K562 (cell line): ENCODE results near the gene RCN2. TPM values are rescaled to one million over a fixed set of nuclear protein-coding genes. Genes with fewer than 3 reads are reported as not detected.

ENCODE experiments used
- ATAC-seq: fragments of 200-7000 bp; cut with Tn5 transposase; 3 replicates; pipeline ENCODE4 v1.9.1; 2020; ENCODE audit warnings: moderate library complexity
- BruUV-seq: library from RNA; stranded (reverse); fragments of 400-500 nt; replicated peaks from 2 replicates; lab custom pipeline; 2021; lab: Mats Ljungman, UMichigan
- CTCF ChIA-PET: fragments of 300-600 bp; formaldehyde crosslinking; extraction: SDS; loops from one replicate; lab custom pipeline; 2021; ENCODE audit warnings: low intra/inter-chr PET ratio; lab: Yijun Ruan, JAX
- POLR2A ChIA-PET: fragments of 300-600, 350-650 bp; sonication (Branson Sonifier 250); formaldehyde crosslinking; extraction: SDS; loops from one replicate; lab custom pipeline; 2021; ENCODE audit warnings: antibody characterized with exemption, inconsistent platforms; lab: Yijun Ruan, JAX
- DNase-seq, 4 experiments: peaks; one replicate each; pipeline versions ENCODE4 v3.0.0 to v3.0.0-alpha.2; 2011 to 2018; ENCODE audit warnings: low spot score in 3 of 4, mixed read lengths in 3 of 4; ENCODE audit errors: extremely low read depth in 1 of 4
- FAIRE-seq: peaks from 2 replicates; lab custom pipeline; 2011; peaks lifted over from hg19 to GRCh38; lab: Jason Lieb, UNC
- H2AFZ ChIP-seq: 2 replicates; pipeline ENCODE4 v1.6.0; 2011; ENCODE audit warnings: low read depth, low read length, control low read depth, inconsistent platforms
- H3K27ac ChIP-seq: fragments of 200-600 bp; 3 replicates; pipeline ENCODE4 v1.8.0; 2011; ENCODE audit warnings: low read depth, mild to moderate bottlenecking, control low read depth, inconsistent platforms, low read length, moderate library complexity, mixed read lengths; ENCODE audit errors: extremely low read depth
- H3K27me3 ChIP-seq, 2 experiments: fragments of 300-600 bp in 1 of 2; 2 replicates in 1 of 2; 3 replicates in 1 of 2; pipeline versions ENCODE4 v1.6.0 to v1.8.0; 2011; ENCODE audit warnings: inconsistent platforms in 2 of 2, low read length in 2 of 2, mild to moderate bottlenecking in 1 of 2, mixed read lengths in 1 of 2, moderate library complexity in 1 of 2; ENCODE audit not compliant: control insufficient read depth in 2 of 2, insufficient read depth in 2 of 2
- H3K36me3 ChIP-seq: fragments of 300-600 bp; 3 replicates; pipeline ENCODE4 v1.8.0; 2011; ENCODE audit warnings: mild to moderate bottlenecking, low read length, inconsistent platforms; ENCODE audit not compliant: control insufficient read depth, insufficient read depth
- H3K4me1 ChIP-seq, 2 experiments: fragments of 200-600 bp in 1 of 2; replicated peaks in 1 of 2; 2 replicates in 1 of 2; 3 replicates in 1 of 2; pipeline versions ENCODE4 v1.5.1 to v1.8.0; 2011; ENCODE audit warnings: inconsistent platforms in 2 of 2, low read length in 2 of 2, mild to moderate bottlenecking in 1 of 2, mixed read lengths in 1 of 2, moderate library complexity in 1 of 2; ENCODE audit not compliant: control insufficient read depth in 2 of 2, insufficient read depth in 2 of 2
- H3K4me2 ChIP-seq: 2 replicates; pipeline ENCODE4 v1.6.1; 2011; ENCODE audit warnings: low read length, control low read depth, inconsistent platforms, mixed read lengths; ENCODE audit not compliant: insufficient read depth
- H3K4me3 ChIP-seq: fragments of 200-600 bp; sonication (generic), shearing (Covaris generic); 2 replicates; pipeline ENCODE4 v1.5.1; 2016; ENCODE audit warnings: control low read depth, inconsistent platforms
- H3K79me2 ChIP-seq: fragments of 200-600 bp; 3 replicates; pipeline ENCODE4 v1.8.0; 2011; ENCODE audit warnings: low read length, inconsistent platforms; ENCODE audit not compliant: control insufficient read depth, insufficient read depth
- H3K9ac ChIP-seq, 2 experiments: 2 replicates each; pipeline versions ENCODE4 v1.6.0 to v1.6.1; 2011; ENCODE audit warnings: low read depth in 2 of 2, low read length in 2 of 2, control low read depth in 1 of 2, inconsistent platforms in 1 of 2, mild to moderate bottlenecking in 1 of 2, mixed read lengths in 1 of 2; ENCODE audit not compliant: insufficient read depth in 1 of 2
- H3K9me1 ChIP-seq: one replicate; pipeline ENCODE4 v1.6.0; 2011; ENCODE audit warnings: inconsistent platforms, mild to moderate bottlenecking, low read length, moderate library complexity; ENCODE audit not compliant: control insufficient read depth, insufficient read depth
- H3K9me3 ChIP-seq: replicated peaks from 2 replicates; pipeline ENCODE4 v1.5.1; 2011; ENCODE audit warnings: low read depth, low read length, inconsistent platforms; ENCODE audit not compliant: control insufficient read depth, insufficient read depth
- H4K20me1 ChIP-seq: replicated peaks from 2 replicates; pipeline ENCODE4 v1.6.1; 2011; ENCODE audit warnings: low read length, inconsistent platforms, mixed read lengths; ENCODE audit not compliant: control insufficient read depth, insufficient read depth
- BCOR ChIP-seq: fragments of 450-650 bp; IDR thresholded peaks from 2 replicates; pipeline ENCODE4 v1.6.1; 2016
- MCM5 ChIP-seq: fragments of 450-650 bp; IDR thresholded peaks from 2 replicates; pipeline ENCODE4 v1.6.1; 2016; ENCODE audit warnings: low read depth
- MYBL2 ChIP-seq, 2 experiments: fragments of 450-650 bp in 1 of 2; sonication (generic) in 1 of 2; formaldehyde crosslinking in 1 of 2; IDR thresholded peaks; 2 replicates each; pipeline versions ENCODE4 v1.6.1 to v1.8.1; 2017 to 2022; ENCODE audit warnings: borderline replicate concordance in 1 of 2, inconsistent platforms in 1 of 2, low read depth in 1 of 2, mild to moderate bottlenecking in 1 of 2, missing genetic modification reagents in 1 of 2, moderate library complexity in 1 of 2
- RUNX1 ChIP-seq: sonication (generic); IDR thresholded peaks from 2 replicates; pipeline ENCODE4 v1.6.1; 2016; ENCODE audit warnings: antibody characterized with exemption, low read depth
- SIN3A ChIP-seq, 2 experiments: fragments of 150-350 bp in 1 of 2; IDR thresholded peaks; 2 replicates each; pipeline ENCODE4 v1.6.1; 2011 to 2016; ENCODE audit warnings: borderline replicate concordance in 2 of 2, low read depth in 2 of 2, low read length in 2 of 2, mild to moderate bottlenecking in 2 of 2, moderate library complexity in 2 of 2; ENCODE audit not compliant: control insufficient read depth in 1 of 2
- SIRT6 ChIP-seq: IDR thresholded peaks from one replicate; pipeline ENCODE4 v1.6.1; 2012; ENCODE audit warnings: low read depth, mild to moderate bottlenecking, control low read depth, inconsistent platforms, low read length, moderate library complexity
- ZFP30 ChIP-seq: fragments of 250-450 bp; sonication (Bioruptor Pico); IDR thresholded peaks from 2 replicates; pipeline ENCODE4 v1.8.0; 2022; ENCODE audit warnings: moderate library complexity, mild to moderate bottlenecking, inconsistent platforms, borderline replicate concordance
- ZNF3 ChIP-seq: fragments of 250-450 bp; sonication (Bioruptor Pico); IDR thresholded peaks from 2 replicates; pipeline ENCODE4 v1.5.0; 2021; ENCODE audit warnings: mild to moderate bottlenecking, moderate library complexity
- ZNF695 ChIP-seq: fragments of 450-650 bp; formaldehyde crosslinking; IDR thresholded peaks from 2 replicates; pipeline ENCODE4 v1.4.0; 2020; ENCODE audit warnings: mild to moderate bottlenecking, moderate library complexity
- ZNF766 ChIP-seq: fragments of 200-800 bp; sonication (Bioruptor generic); conservative IDR thresholded peaks from 2 replicates; pipeline ENCODE4 v1.6.1; 2016; ENCODE audit warnings: missing genetic modification characterization, missing compliant biosample characterization
- WGBS: fragments of 100-300 bp; shearing (Covaris generic); methylation state at CpG from one replicate; pipeline ENCODE4 v1.1.6; 2016; ENCODE audit warnings: low coverage, mixed read lengths; ENCODE audit not compliant: insufficient coverage; ENCODE audit errors: missing lambda C conversion rate; 5-methylcytosine and 5-hydroxymethylcytosine counted together
- in situ Hi-C: fragments of 300-500 bp; cut with MboI; formaldehyde crosslinking; loops from 4 replicates; pipeline ENCODE4 v1.15.0; 2018; ENCODE audit warnings: inconsistent platforms, mixed read lengths
- intact Hi-C: fragments of 100-400 bp; cut with micrococcal nuclease; formaldehyde crosslinking; loops from 2 replicates; pipeline ENCODE4 v1.14.2; 2022
- polyA plus RNA-seq, 8 experiments: library from polyadenylated mRNA; depleted of rRNA in 4 of 8; stranded (reverse) in 5 of 8; unstranded in 3 of 8; fragments of >200 nt; fragmentation: Nextera tagmentation in 2 of 8; fragmentation: Illumina TruSeq in 1 of 8; extraction: Ambion mirVana in 2 of 8; extraction: Trizol in 1 of 8; gene quantifications; 2 replicates each; pipeline versions ENCODE4 v1.2.1 to v1.2.3, GENCODE V29; 2011 to 2014; ENCODE audit warnings: inconsistent platforms in 1 of 8, missing spikeins in 1 of 8
- total RNA-seq, 7 experiments: library from RNA; depleted of rRNA in 6 of 7; stranded (reverse); fragments of >200 nt in 6 of 7; fragmentation: Illumina TruSeq in 2 of 7; extraction: Trizol in 2 of 7; gene quantifications; 2 replicates each; pipeline versions ENCODE4 v1.2.1 to v1.2.3, GENCODE V29; 2011 to 2021; ENCODE audit warnings: low replicate concordance in 1 of 7
- TF ChIP-seq, protein P1 (sequence below): fragments of 200-800 bp; sonication (Bioruptor generic); IDR thresholded peaks from 2 replicates; pipeline ENCODE4 v1.6.1; 2016; ENCODE audit warnings: missing genetic modification characterization, missing compliant biosample characterization
- TF ChIP-seq, protein P2 (sequence below): sonication (generic); formaldehyde crosslinking; IDR thresholded peaks from 2 replicates; pipeline ENCODE4 v1.9.0; 2022; ENCODE audit warnings: mild to moderate bottlenecking, missing genetic modification reagents
- TF ChIP-seq, protein P3 (sequence below): fragments of 450-650 bp; formaldehyde crosslinking; IDR thresholded peaks from 2 replicates; pipeline ENCODE4 v1.4.0; 2022; ENCODE audit warnings: missing genetic modification characterization

The RCN2 gene
- total and polyA plus RNA-seq, 9 of the 15 experiments (the other 6 are each of a cell fraction or from before 2014, with no cell fraction given), result 20.9 to 63.6 (median 52.8) TPM

DNA sequence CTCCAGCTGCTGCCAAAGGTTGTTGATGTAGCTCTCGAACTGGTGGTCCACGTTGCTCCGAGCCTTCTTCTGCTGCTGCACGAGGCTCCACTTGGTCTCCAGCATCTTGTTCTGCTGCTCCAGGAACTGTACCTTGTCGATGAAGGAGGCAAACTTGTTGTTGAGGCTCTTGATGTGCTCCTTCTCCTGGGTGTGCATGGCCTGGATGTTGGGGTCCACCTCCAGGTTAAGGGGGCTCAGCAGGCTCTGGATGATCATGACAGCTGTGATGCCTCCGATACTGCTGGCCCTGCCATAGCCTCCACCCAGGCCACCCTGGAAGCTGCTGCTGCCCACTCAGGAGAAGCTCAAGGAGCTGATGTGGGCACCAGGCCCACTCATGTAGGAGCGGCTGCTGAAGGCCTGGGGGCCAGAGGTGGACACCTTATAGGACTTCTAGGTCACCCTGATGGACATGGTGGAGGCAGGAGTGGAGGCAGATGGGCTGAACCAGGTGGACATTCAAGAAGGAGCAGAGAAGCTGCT lies 48.5 kb downstream of the RCN2 start:
- FAIRE-seq (no peak), ATAC-seq (no peak), DNase-seq (no peak)
- Histone ChIP-seq H2AFZ (no peak overlapping the region), H4K20me1 (no peaks in the 10 kb centered on the region), H3K27me3 (peaks cover 18 to 42% of the 10 kb centered on the region in 2 experiments), H3K9me3 (no peaks in the 10 kb centered on the region), H3K36me3 (no peaks in the 10 kb centered on the region), H3K9me1 (no peaks in the 10 kb centered on the region), H3K79me2 (no peaks in the 10 kb centered on the region), H3K9ac (no peak overlapping the region), H3K4me2 (no peak overlapping the region), H3K27ac (no peak overlapping the region), H3K4me3 (no peak overlapping the region), H3K4me1 (peaks cover 0 to 8% of the 10 kb centered on the region in 2 experiments; a peak in 1 of 5 replicates)
- BruUV-seq, result no TSS peak
- in situ Hi-C loops (no loop called here), intact Hi-C loops (no loop called here)
- 2% methylated on average over 7 of the region's 7 CpGs for WGBS
- POLR2A ChIA-PET, result no interaction called here
- CTCF ChIA-PET, result no interaction called here
- no peak for TF ChIP-seq RUNX1
- no peak for TF ChIP-seq ZNF3 (CRISPR knock-in tag)
- no peak for TF ChIP-seq ZNF766 (CRISPR knock-in tag)
- TF ChIP-seq, protein P1, sequence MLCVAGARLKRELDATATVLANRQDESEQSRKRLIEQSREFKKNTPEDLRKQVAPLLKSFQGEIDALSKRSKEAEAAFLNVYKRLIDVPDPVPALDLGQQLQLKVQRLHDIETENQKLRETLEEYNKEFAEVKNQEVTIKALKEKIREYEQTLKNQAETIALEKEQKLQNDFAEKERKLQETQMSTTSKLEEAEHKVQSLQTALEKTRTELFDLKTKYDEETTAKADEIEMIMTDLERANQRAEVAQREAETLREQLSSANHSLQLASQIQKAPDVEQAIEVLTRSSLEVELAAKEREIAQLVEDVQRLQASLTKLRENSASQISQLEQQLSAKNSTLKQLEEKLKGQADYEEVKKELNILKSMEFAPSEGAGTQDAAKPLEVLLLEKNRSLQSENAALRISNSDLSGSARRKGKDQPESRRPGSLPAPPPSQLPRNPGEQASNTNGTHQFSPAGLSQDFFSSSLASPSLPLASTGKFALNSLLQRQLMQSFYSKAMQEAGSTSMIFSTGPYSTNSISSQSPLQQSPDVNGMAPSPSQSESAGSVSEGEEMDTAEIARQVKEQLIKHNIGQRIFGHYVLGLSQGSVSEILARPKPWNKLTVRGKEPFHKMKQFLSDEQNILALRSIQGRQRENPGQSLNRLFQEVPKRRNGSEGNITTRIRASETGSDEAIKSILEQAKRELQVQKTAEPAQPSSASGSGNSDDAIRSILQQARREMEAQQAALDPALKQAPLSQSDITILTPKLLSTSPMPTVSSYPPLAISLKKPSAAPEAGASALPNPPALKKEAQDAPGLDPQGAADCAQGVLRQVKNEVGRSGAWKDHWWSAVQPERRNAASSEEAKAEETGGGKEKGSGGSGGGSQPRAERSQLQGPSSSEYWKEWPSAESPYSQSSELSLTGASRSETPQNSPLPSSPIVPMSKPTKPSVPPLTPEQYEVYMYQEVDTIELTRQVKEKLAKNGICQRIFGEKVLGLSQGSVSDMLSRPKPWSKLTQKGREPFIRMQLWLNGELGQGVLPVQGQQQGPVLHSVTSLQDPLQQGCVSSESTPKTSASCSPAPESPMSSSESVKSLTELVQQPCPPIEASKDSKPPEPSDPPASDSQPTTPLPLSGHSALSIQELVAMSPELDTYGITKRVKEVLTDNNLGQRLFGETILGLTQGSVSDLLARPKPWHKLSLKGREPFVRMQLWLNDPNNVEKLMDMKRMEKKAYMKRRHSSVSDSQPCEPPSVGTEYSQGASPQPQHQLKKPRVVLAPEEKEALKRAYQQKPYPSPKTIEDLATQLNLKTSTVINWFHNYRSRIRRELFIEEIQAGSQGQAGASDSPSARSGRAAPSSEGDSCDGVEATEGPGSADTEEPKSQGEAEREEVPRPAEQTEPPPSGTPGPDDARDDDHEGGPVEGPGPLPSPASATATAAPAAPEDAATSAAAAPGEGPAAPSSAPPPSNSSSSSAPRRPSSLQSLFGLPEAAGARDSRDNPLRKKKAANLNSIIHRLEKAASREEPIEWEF (CRISPR knock-in tag), result no peak
- TF ChIP-seq, protein P2, sequence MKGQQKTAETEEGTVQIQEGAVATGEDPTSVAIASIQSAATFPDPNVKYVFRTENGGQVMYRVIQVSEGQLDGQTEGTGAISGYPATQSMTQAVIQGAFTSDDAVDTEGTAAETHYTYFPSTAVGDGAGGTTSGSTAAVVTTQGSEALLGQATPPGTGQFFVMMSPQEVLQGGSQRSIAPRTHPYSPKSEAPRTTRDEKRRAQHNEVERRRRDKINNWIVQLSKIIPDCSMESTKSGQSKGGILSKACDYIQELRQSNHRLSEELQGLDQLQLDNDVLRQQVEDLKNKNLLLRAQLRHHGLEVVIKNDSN (CRISPR knock-in tag), result no peak
- TF ChIP-seq SIN3A (IDR thresholded peaks at IDR 0.05; ENCODE audit: borderline replicate concordance in 2 of 2, control insufficient read depth in 1 of 2, low read depth in 2 of 2, low read length in 2 of 2), result no peak
- no peak for TF ChIP-seq SIRT6
- TF ChIP-seq MCM5, result no peak
- no peak for TF ChIP-seq ZNF695
- TF ChIP-seq, protein P3, sequence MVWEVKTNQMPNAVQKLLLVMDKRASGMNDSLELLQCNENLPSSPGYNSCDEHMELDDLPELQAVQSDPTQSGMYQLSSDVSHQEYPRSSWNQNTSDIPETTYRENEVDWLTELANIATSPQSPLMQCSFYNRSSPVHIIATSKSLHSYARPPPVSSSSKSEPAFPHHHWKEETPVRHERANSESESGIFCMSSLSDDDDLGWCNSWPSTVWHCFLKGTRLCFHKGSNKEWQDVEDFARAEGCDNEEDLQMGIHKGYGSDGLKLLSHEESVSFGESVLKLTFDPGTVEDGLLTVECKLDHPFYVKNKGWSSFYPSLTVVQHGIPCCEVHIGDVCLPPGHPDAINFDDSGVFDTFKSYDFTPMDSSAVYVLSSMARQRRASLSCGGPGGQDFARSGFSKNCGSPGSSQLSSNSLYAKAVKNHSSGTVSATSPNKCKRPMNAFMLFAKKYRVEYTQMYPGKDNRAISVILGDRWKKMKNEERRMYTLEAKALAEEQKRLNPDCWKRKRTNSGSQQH (CRISPR knock-in tag), result no peak
- no peak for TF ChIP-seq ZFP30 (CRISPR knock-in tag)
- TF ChIP-seq MYBL2 (IDR thresholded peaks at IDR 0.05; ENCODE audit: low read depth), result no peak
- no peak for TF ChIP-seq MYBL2 (CRISPR knock-in tag; IDR thresholded peaks at IDR 0.05; ENCODE audit: borderline replicate concordance)
- TF ChIP-seq BCOR, result no peak
